Epithelial cell of esophagus (primary cell): Measurements from ENCODE around the gene NR2C2AP.

Experiments used
- DNase-seq: peaks from one replicate; pipeline ENCODE4 v3.0.0; 2010; ENCODE audit warnings: low read depth
- H3K4me3 ChIP-seq: 2 replicates; pipeline ENCODE4 v1.5.1; 2011; ENCODE audit warnings: mild to moderate bottlenecking, low read length, control low read depth
- CTCF ChIP-seq: IDR thresholded peaks from 2 replicates; pipeline ENCODE4 v1.5.1; 2011; ENCODE audit warnings: low read depth, mild to moderate bottlenecking, low read length, control low read depth, inconsistent platforms; ENCODE audit not compliant: insufficient read depth; ENCODE audit errors: missing control alignments

Gene NR2C2AP

GRCh38 chr19:19207637-19208572 lies 4.7 kb upstream of the NR2C2AP start:
- no peak for TF ChIP-seq CTCF
- H3K4me3 ChIP-seq: no peak overlapping the region
- DNase-seq: peak; percentile 25

DNA sequence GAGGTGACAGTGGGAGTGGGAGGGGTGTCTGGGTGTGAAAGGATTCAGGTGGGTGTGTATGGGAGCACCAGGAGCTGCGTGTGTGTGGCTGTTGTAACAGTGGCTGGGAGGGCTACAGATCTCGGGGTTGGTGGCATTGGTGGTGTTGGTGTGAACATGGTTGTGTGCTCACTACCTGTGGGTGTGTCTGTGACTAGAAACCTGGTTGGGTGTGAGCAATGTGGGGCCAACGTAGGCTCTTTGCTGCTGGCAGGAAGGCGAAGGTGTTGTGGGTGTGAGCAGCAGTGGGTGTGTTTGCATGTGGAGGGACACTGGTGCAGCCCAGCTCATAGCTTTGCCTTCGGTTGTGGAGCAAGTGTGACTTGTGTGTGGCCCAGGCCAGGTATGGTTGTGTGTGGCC lies 3.7 kb upstream of the NR2C2AP start:
- H3K4me3 ChIP-seq: no peak overlapping the region

DNA sequence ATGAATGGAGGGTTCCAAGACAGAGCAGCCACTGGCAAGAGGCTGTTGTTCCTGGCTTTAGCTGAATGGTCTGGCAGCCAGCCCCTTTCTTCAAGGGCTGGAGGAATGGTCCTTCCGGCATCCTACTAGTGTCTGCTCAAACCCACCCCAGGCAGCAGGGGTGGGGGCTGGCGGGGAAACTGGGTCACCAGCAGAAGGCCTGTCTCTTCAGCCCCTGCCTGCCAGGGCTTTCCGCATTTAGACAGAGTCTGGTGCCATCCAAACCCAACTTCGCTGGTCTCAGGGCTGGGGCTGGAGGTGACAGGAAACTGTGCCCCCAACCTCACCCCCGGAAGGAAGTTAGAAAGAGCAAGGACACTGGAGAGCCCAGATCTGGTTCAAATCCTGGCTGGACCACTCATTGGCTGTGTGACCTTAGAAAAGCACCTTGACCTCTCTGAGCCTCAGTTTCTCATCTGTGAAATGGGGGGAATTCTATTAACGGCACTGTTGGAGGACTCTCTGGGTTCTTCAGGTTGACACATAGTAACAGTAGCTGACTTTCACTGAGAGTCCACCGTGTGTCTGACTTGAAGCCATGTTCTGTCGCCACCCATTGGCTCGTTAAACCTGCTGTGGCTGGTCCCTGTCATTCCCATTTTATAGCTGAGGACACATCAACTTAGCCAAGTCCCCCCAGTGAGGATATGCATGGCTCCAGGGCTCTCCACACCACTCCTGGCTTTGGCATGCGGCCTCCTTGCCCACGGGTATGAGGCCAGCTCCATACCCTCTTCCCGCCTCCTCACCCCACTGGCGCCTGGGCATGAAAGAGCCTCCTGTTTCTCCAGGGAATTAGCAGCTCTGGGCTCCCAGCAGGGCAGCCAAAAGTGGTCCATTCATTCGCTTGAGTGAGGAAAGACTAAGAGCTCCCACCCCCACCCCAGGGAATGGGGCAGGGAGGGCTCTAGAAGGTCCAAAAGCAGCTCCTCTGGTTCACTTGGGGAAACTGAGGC lies 2.5 kb upstream of the NR2C2AP start:
- DNase-seq: no peak
- H3K4me3 ChIP-seq: no peak overlapping the region
- TF ChIP-seq CTCF: no peak

More for the DNA sequence above, 3.7 kb upstream of the NR2C2AP start:
- no peak for DNase-seq
- TF ChIP-seq CTCF: no peak

GRCh38 chr19:19204181-19204580 lies 967 bp upstream of the NR2C2AP start:
- H3K4me3 ChIP-seq: no peak overlapping the region
- DNase-seq: no peak
- no peak for TF ChIP-seq CTCF

- DNase-seq: peak; percentile 18
- H3K4me3 ChIP-seq: peak overlapping the region; percentile 80
- TF ChIP-seq CTCF: no peak
Measured at GRCh38 chr19:19202707-19203011, 555 bp downstream of the NR2C2AP start.

DNA sequence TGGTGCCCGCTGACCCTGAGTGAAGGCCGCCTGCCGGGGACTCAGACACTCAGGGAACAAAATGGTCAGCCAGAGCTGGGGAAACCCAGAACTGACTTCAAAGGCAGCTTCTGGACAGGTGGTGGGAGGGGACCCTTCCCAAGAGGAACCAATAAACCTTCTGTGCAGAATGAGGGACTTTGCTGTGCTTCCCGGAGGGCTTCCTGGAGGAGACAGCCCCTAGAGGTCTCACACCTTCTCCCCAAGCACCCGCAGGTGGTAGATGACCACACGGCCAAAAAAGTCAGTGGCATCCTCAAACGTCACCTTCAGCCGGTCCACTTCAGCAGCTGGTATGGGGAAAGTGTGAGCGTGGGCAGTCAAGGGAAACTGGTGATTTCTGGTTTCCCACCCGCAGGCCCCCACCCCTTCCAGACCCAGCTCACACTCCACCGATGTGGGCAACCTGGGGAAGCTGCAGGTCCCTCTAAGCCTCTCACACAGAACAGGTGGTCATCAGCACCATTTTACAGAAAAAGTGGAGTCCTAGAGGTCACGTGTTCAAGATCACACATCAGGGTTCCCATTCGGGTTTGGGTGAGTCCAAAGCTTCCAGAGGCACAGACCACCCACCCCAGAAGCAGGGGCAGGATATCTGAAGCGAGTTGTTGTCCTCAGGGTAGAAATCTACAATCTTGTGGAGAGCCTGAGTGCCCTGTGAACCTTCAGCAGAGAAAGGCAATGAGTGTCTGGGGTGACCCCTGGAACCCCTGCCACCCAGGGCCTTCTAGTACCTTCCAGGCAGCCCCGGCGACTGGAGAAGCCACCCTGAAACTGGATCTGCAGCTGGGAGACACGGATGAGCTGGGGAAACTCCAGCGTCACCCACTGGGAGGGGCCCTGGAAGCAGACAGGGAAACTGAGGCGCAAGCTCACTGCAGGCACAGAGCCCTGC lies 1.2 kb downstream of the NR2C2AP start:
- no peak for DNase-seq
- peak overlapping the region; percentile 80 for H3K4me3 ChIP-seq
- TF ChIP-seq CTCF: no peak
